Endothelial cell (in vitro differentiated cells): ENCODE results near the gene ATAD1. TPM values are rescaled to one million over a fixed set of nuclear protein-coding genes. Genes with fewer than 3 reads are reported as not detected.
"Not testable (repeated sequence)": the region's sequence is repeated elsewhere in the genome, so short reads cannot be mapped to it uniquely, and the experiment has no call there.

Experiments used
- DNase-seq: peaks from one replicate; pipeline ENCODE4 v3.0.0; 2021; ENCODE audit warnings: low spot score
- H3K27ac Mint-ChIP-seq: one replicate; pipeline ENCODE4 v1.8.0; 2021; ENCODE audit warnings: mixed read lengths, inconsistent platforms; ENCODE audit not compliant: unreplicated experiment
- H3K27me3 Mint-ChIP-seq: one replicate; pipeline ENCODE4 v1.8.0; 2021; ENCODE audit warnings: mild to moderate bottlenecking, moderate library complexity, mixed read lengths, inconsistent platforms; ENCODE audit not compliant: unreplicated experiment
- H3K36me3 Mint-ChIP-seq: one replicate; pipeline ENCODE4 v1.8.0; 2021; ENCODE audit warnings: mild to moderate bottlenecking, low read depth, mixed read lengths, inconsistent platforms; ENCODE audit not compliant: unreplicated experiment
- H3K4me1 Mint-ChIP-seq: one replicate; pipeline ENCODE4 v1.8.0; 2021; ENCODE audit warnings: mild to moderate bottlenecking, mixed read lengths, inconsistent platforms; ENCODE audit not compliant: unreplicated experiment
- H3K4me3 Mint-ChIP-seq: one replicate; pipeline ENCODE4 v1.8.0; 2021; ENCODE audit warnings: mild to moderate bottlenecking, mixed read lengths, inconsistent platforms; ENCODE audit not compliant: unreplicated experiment
- H3K9me3 Mint-ChIP-seq: one replicate; pipeline ENCODE4 v1.8.0; 2021; ENCODE audit warnings: mixed read lengths, inconsistent platforms; ENCODE audit not compliant: unreplicated experiment
- total RNA-seq: library from RNA; stranded (reverse); fragmentation: NEBNext Ultra II Directional; extraction: Animal tissue kit (Norgen Biotek cat#: 25700); gene quantifications from one replicate; pipeline ENCODE4 v1.2.1, GENCODE V29; 2021; ENCODE audit not compliant: unreplicated experiment
- TF ChIP-seq, protein P1 (sequence below): fragments of 200-600 bp; sonication (generic); IDR thresholded peaks from one replicate; pipeline ENCODE4 v1.5.0; 2021; ENCODE audit warnings: antibody characterized with exemption; ENCODE audit not compliant: unreplicated experiment

ATAD1 gene
- total RNA-seq, 1 donor from 2014 or later: 38.0 TPM

DNA sequence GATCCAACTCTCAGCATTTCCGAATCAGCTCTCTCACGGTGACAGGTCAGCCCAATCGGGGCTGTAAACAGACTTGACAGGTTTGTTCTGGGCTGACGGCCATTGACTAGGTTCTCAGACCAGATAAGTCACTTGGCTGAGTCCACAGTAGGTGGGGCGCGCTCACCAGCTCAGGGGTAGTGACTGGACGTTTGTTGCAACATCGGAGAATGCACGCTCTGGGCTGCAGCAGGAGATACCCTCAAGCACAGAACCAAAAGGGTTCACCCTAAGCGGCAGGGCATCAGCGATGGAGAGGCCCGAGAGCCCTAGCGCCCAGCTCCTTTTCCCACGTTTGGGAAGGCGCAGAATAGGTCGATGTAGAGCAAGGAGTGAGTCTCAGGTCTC, 43.5 kb upstream of the ATAD1 start:
- DNase-seq: peak; percentile 46
- Mint-ChIP-seq H3K9me3 (no peaks in the 10 kb centered on the region), H3K27me3 (peaks cover 18% of the 10 kb centered on the region), H3K4me1 (peaks cover 30% of the 10 kb centered on the region), H3K4me3 (peak overlapping the region; percentile 98), H3K36me3 (peaks cover 10% of the 10 kb centered on the region), H3K27ac (peak overlapping the region; percentile 49)
- TF ChIP-seq, protein P1, sequence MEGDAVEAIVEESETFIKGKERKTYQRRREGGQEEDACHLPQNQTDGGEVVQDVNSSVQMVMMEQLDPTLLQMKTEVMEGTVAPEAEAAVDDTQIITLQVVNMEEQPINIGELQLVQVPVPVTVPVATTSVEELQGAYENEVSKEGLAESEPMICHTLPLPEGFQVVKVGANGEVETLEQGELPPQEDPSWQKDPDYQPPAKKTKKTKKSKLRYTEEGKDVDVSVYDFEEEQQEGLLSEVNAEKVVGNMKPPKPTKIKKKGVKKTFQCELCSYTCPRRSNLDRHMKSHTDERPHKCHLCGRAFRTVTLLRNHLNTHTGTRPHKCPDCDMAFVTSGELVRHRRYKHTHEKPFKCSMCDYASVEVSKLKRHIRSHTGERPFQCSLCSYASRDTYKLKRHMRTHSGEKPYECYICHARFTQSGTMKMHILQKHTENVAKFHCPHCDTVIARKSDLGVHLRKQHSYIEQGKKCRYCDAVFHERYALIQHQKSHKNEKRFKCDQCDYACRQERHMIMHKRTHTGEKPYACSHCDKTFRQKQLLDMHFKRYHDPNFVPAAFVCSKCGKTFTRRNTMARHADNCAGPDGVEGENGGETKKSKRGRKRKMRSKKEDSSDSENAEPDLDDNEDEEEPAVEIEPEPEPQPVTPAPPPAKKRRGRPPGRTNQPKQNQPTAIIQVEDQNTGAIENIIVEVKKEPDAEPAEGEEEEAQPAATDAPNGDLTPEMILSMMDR: no peak

DNA sequence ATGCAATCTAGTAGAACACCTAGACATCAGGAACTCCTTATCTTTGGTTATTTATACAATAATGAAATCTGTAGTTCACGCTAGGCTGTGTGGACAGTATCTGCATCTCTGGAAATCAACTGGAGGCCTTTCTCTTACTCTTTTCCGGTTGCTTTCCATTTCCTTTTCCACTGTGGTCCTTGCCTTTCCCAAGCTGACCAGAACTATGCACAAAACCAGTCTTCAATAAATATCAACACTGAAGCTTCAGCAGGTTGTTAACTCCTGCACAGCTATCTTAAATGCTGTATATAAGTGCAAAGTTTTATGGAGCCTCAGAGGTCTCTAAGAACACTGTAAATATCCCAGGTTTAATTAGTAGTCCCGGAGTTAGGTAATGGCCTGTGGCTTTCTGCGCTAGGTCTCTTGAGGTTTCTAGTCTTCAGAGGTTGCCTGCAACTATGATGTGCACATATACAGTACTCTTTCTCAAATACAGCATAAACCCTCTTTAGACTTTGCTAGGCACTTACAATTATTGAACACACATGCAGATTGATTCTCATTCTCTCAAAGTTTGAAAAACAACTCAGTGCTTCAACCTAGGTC, 42.9 kb upstream of the ATAD1 start:
- Mint-ChIP-seq H3K27ac (peak overlapping the region; percentile 49), H3K9me3 (no peaks in the 10 kb centered on the region), H3K36me3 (peaks cover 10% of the 10 kb centered on the region), H3K4me3 (peak overlapping the region; percentile 98), H3K27me3 (peaks cover 18% of the 10 kb centered on the region), H3K4me1 (peaks cover 29% of the 10 kb centered on the region)
- TF ChIP-seq, protein P1: no peak
- DNase-seq: no peak

DNA sequence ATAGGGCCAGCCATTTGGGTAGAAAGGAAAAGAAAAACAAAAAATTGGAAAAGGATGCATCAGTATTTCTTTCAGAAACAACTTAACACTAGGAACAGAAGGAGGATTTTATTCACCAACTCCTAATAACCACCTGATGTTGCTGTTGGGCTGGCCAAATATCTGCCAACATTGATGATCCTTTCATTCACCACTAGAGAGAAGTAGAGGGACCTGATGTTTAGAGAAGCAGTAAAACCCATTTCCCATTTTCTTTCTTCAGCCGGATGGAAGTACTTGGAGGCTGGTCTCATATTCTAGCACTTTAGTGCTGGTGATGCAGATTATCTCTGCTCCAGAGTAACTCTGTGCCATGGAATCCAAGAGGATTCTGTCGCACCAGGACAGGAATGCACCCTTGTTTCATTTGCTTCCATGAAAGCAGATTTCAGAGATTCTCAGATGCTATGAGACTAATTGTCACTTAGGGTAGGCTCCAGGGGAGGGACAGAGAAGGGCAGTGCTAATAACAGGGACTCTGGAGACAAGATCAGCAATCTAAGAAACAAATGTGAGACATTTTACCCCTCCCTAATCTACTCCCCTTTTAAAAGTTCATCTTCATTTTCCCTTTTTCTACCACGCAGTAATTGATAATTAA, 42.2 kb upstream of the ATAD1 start:
- Mint-ChIP-seq H3K9me3 (no peaks in the 10 kb centered on the region), H3K27me3 (peaks cover 18% of the 10 kb centered on the region), H3K4me3 (peak overlapping the region; percentile 22), H3K27ac (no peak overlapping the region), H3K4me1 (peaks cover 23% of the 10 kb centered on the region), H3K36me3 (peaks cover 10% of the 10 kb centered on the region)
- no peak for DNase-seq
- TF ChIP-seq, protein P1: peak; percentile 43

DNA sequence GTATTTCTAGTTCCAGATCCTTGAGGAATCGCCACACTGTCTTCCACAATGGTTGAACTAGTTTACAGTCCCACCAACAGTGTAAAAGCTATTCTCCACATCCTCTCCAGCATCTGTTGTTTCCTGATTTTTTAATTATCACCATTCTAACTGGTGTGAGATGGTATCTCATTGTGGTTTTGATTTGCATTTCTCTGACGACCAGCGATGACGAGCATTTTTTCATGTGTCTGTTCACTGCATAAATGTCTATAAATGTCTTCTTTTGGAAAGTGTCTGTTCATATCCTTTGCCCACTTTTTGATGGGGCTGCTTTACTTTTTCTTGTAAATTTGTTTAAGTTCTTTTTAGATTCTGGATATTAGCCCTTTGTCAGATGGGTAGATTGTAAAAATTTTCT, 37.6 kb upstream of the ATAD1 start:
- not testable (repeated sequence) for H3K9me3 Mint-ChIP-seq, H3K4me1 Mint-ChIP-seq, H3K27me3 Mint-ChIP-seq, H3K27ac Mint-ChIP-seq, DNase-seq, H3K4me3 Mint-ChIP-seq, H3K36me3 Mint-ChIP-seq

DNA sequence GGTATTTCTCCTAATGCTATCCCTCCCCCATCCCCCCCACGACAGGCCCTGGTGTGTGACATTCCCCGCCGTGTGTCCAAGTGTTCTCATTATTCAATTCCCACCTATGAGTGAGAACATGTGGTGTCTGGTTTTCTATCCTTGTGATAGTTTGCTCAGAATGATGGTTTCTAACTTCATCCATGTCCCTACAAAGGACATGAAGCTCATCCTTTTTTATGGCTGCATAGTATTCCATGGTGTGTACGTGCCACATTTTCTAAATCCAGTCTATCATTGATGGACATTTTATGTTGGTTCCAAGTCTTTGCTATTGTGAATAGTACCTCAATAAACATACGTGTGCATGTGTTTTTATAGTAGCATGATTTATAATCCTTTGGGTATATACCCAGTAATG, 37.2 kb upstream of the ATAD1 start:
- DNase-seq, H3K4me1 Mint-ChIP-seq, H3K36me3 Mint-ChIP-seq, H3K9me3 Mint-ChIP-seq, H3K4me3 Mint-ChIP-seq, H3K27ac Mint-ChIP-seq, H3K27me3 Mint-ChIP-seq: not testable (repeated sequence)

DNA sequence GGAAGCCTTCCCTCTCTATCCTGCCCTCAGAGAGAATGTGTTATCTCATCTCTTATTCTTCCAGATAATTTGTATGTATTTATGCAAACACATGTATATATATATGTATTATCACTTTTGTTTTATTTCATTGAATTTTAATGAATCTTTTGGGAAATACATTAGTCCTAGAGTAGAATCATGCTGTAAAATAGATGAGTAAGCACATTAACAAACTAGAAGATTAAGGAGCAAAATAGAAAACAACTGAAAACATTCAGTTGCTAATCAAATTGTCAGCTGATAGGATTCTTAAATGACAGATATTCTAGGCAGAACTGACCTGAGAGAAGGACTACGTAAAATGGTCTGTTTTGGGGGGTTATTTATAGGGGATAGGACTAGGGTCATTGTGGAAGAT, 34.1 kb upstream of the ATAD1 start:
- Mint-ChIP-seq H3K4me3 (no peak overlapping the region), H3K9me3 (no peaks in the 10 kb centered on the region), H3K27me3 (peaks cover 4% of the 10 kb centered on the region), H3K36me3 (no peaks in the 10 kb centered on the region), H3K4me1 (peaks cover 8% of the 10 kb centered on the region), H3K27ac (no peak overlapping the region)
- TF ChIP-seq, protein P1: no peak
- DNase-seq: no peak
